HepG2 (cell line): ENCODE data around the gene PAN3.

Experiments used
- EED ChIP-seq: sonication (generic); formaldehyde crosslinking; IDR thresholded peaks from 2 replicates; pipeline ENCODE4 v1.5.0; 2020; ENCODE audit warnings: mild to moderate bottlenecking, missing genetic modification reagents
- EP300 ChIP-seq, 3 experiments: sonication (generic) in 1 of 3; formaldehyde crosslinking in 1 of 3; IDR thresholded peaks; 2 replicates each; pipeline versions ENCODE4 v1.5.1 to v1.6.1; 2011 to 2020; ENCODE audit warnings: low read depth in 2 of 3, low read length in 2 of 3, borderline replicate concordance in 1 of 3, improper control_type of control experiment in 1 of 3, mild to moderate bottlenecking in 1 of 3, missing genetic modification reagents in 1 of 3, moderate library complexity in 1 of 3
- FOSL1 ChIP-seq: sonication (generic); formaldehyde crosslinking; IDR thresholded peaks from 2 replicates; pipeline ENCODE4 v1.9.0; 2021; ENCODE audit warnings: missing genetic modification reagents, borderline replicate concordance
- GABPB1 ChIP-seq: IDR thresholded peaks from 2 replicates; pipeline ENCODE4 v1.6.1; 2016; ENCODE audit warnings: mild to moderate bottlenecking, missing genetic modification reagents, moderate library complexity, missing compliant biosample characterization
- HNRNPH1 ChIP-seq: fragments of 200-400 bp; formaldehyde crosslinking; optimal IDR thresholded peaks from 2 replicates; pipeline ENCODE3; 2017; ENCODE audit warnings: mild to moderate bottlenecking, low read depth, low read length
- HNRNPLL ChIP-seq: fragments of 200-400 bp; formaldehyde crosslinking; IDR thresholded peaks from 2 replicates; pipeline ENCODE4 v1.6.1; 2017; ENCODE audit warnings: mild to moderate bottlenecking, low read depth, low read length; ENCODE audit not compliant: poor library complexity, severe bottlenecking
- JDP2 ChIP-seq: sonication (generic); formaldehyde crosslinking; IDR thresholded peaks from 2 replicates; pipeline ENCODE4 v1.8.1; 2022; ENCODE audit warnings: missing genetic modification reagents, borderline replicate concordance
- KDM5A ChIP-seq: fragments of 200-600 bp; sonication (generic); IDR thresholded peaks from 2 replicates; pipeline ENCODE4 v1.7.0; 2018; ENCODE audit warnings: antibody characterized with exemption, mild to moderate bottlenecking, low read length, borderline replicate concordance
- MAX ChIP-seq: IDR thresholded peaks from 2 replicates; pipeline ENCODE4 v1.6.1; 2012; ENCODE audit warnings: inconsistent platforms
- POLR2AphosphoS5 ChIP-seq: IDR thresholded peaks from 2 replicates; pipeline ENCODE4 v1.6.1; 2012; ENCODE audit warnings: low read depth, low read length
- RAD21 ChIP-seq: fragments of 450-650 bp; formaldehyde crosslinking; IDR thresholded peaks from 2 replicates; pipeline ENCODE4 v1.5.0; 2020; ENCODE audit warnings: mild to moderate bottlenecking
- RAD51 ChIP-seq: fragments of 450-650 bp; IDR thresholded peaks from 2 replicates; pipeline ENCODE4 v1.6.1; 2016; ENCODE audit warnings: borderline replicate concordance
- ZNF18 ChIP-seq: sonication (generic); formaldehyde crosslinking; IDR thresholded peaks from 2 replicates; pipeline ENCODE4 v1.8.0; 2022; ENCODE audit warnings: mild to moderate bottlenecking, missing genetic modification reagents; ENCODE audit not compliant: insufficient replicate concordance
- ZNF512B ChIP-seq: sonication (generic); formaldehyde crosslinking; IDR thresholded peaks from 2 replicates; pipeline ENCODE4 v1.5.1; 2020; ENCODE audit warnings: missing genetic modification reagents, mild to moderate bottlenecking, borderline replicate concordance

GRCh38 chr13:28177877-28178276 lies 39.5 kb downstream of the PAN3 start:
- TF ChIP-seq ZNF512B (CRISPR knock-in tag) (no peak), HNRNPH1 (no peak), JDP2 (no peak), MAX (no peak), ZNF18 (CRISPR knock-in tag) (no peak), HNRNPLL (no peak), POLR2AphosphoS5 (no peak), EP300 (IDR thresholded peaks at IDR 0.05; ENCODE audit: low read depth in 2 of 2, low read length in 2 of 2) (no peak), EP300 (CRISPR knock-in tag; IDR thresholded peaks at IDR 0.05; ENCODE audit: borderline replicate concordance) (no peak), FOSL1 (CRISPR knock-in tag) (no peak), RAD51 (no peak), RAD21 (no peak), KDM5A (no peak), GABPB1 (CRISPR knock-in tag) (no peak), EED (no peak)
